GM21717 (cell line): ENCODE data around the gene AGO3.

Source experiments
- ATAC-seq: cut with Tn5 transposase; IDR thresholded peaks from one replicate; pipeline ENCODE4 v1.9.1; 2021; ENCODE audit warnings: mild to moderate bottlenecking, moderate library complexity; ENCODE audit not compliant: unreplicated experiment

Gene AGO3

GRCh38 chr1:36119456-36119855 lies 188.6 kb downstream of the AGO3 start:
- no peak for ATAC-seq
